Activated CD4-positive, CD25-positive, alpha-beta regulatory T cell (primary cell): Measurements from ENCODE around the gene EVA1A.

Experiments
- DNase-seq, 4 experiments: peaks; one replicate each; lab custom pipeline; 2025; lab: John Stamatoyannopoulos, UW

Gene EVA1A, protein sequence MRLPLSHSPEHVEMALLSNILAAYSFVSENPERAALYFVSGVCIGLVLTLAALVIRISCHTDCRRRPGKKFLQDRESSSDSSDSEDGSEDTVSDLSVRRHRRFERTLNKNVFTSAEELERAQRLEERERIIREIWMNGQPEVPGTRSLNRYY

GRCh38 chr2:75560768-75561565 lies at the start of gene EVA1A:
EVA1A (minus strand) TSS chr2:75560939; CDS start chr2:75518140, 42,799 bp downstream.
- no peak for DNase-seq

DNA sequence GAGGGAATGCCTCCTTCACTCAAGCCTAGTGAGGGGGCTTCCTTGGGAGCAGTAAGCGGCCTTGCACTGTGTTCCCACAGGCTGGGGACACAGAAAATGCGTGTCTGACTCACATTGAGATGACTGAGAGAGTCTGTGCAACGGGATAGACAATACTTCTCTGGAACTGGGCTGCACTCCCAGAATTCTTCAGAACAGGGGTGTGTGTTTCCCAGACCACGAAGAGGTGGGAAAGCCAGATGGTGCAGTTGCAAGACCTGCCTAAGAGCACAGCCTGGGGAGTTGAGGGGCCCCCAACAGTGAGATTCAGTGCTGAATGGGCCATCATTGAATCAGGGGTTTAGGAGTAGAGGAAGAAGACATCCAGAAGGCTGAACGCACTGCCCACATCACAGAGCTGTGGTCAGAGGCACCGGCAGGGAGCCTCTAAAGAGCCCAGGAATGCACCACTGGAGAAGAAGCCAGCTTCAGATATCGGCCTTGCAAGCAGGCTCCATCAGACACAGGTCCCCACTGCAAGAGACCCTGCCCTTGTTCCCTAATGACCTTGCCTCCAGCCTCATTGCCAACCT lies 49.3 kb upstream of the EVA1A start:
- DNase-seq = no peak

- DNase-seq = no peak
Measured at GRCh38 chr2:75609334-75609689, 48.6 kb upstream of the EVA1A start.

- peak in 2 of 4 experiments; percentile 5 to 13 for DNase-seq
Measured at GRCh38 chr2:75608684-75609333, 48.1 kb upstream of the EVA1A start.

- DNase-seq = no peak
Measured at GRCh38 chr2:75607988-75608683, 47.4 kb upstream of the EVA1A start.

GRCh38 chr2:75607400-75607798 lies 46.7 kb upstream of the EVA1A start:
- no peak for DNase-seq

- DNase-seq = no peak
Measured at GRCh38 chr2:75606761-75607399, 46.1 kb upstream of the EVA1A start.

GRCh38 chr2:75605770-75606529 lies 45.2 kb upstream of the EVA1A start:
- no peak for DNase-seq

GRCh38 chr2:75604484-75604883 lies 43.7 kb upstream of the EVA1A start:
- no peak for DNase-seq

DNA sequence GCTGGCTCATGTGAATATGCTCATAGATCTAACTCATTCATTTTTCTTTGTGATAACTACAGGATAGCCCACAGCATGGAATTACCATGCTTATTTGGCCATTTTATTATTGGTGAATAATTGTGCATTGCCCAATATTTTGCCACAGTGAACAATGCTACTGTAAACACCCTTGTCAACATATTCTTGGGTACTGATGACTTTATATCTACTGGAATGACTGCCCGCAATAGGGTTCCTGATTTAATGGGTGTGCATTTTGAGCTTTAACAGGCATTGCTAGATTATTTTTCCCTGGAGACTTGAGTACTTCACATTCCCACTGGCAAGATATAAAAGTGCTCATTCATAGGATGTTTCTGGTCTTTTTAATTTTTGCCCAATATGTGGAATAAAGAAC lies 42.7 kb upstream of the EVA1A start:
- no peak for DNase-seq

GRCh38 chr2:75602724-75603342 lies 42.1 kb upstream of the EVA1A start:
- no peak for DNase-seq

- DNase-seq = no peak
Measured at GRCh38 chr2:75600461-75601011, 39.8 kb upstream of the EVA1A start.

GRCh38 chr2:75598589-75599155 lies 37.9 kb upstream of the EVA1A start:
- no peak for DNase-seq

- no peak for DNase-seq
Measured at GRCh38 chr2:75597949-75598348, 37.2 kb upstream of the EVA1A start.

GRCh38 chr2:75596784-75597183 lies 36.0 kb upstream of the EVA1A start:
- no peak for DNase-seq

DNA sequence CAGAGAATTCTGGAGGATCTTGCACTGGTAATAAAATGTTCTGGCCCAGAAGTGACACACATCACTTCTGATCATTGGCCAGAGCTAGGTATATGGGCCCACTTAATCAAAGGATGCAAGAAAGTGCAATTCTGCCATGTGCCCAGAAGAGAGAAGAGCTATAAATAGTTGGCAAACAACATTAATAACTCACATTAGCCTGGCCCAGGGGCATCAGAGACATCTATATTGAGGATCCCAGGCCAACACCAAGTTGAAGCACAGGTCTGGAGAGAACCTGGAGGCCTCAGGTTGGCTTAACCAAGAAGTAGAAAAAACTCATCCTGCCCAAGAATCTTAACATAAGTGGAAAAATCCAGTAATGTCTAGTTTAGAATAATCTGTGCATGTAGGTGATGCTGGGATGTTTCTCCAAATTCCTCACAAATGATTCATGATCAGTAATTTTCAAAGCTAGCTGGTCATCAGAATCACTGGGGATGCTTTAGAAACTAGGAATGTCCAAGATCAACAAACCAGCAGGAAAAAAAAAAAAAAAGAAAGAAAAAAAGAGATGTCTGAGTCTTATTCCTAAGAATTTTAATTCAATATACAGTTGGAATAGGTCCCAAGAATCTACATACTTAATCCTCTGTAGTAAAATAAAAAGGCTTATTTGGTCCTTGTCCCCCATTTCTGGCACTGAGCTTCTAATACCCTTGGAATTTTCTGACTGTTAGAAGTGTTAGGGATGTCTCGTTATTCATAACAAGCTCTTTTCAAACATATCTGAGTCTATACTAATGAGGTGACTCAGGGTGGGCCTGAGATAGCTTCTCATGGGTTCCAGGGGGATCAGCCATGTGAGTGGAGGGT lies 35.0 kb upstream of the EVA1A start:
- no peak for DNase-seq

GRCh38 chr2:75594596-75594995 lies 33.9 kb upstream of the EVA1A start:
- DNase-seq = no peak

- DNase-seq = no peak
Measured at GRCh38 chr2:75592888-75593287, 32.1 kb upstream of the EVA1A start.

DNA sequence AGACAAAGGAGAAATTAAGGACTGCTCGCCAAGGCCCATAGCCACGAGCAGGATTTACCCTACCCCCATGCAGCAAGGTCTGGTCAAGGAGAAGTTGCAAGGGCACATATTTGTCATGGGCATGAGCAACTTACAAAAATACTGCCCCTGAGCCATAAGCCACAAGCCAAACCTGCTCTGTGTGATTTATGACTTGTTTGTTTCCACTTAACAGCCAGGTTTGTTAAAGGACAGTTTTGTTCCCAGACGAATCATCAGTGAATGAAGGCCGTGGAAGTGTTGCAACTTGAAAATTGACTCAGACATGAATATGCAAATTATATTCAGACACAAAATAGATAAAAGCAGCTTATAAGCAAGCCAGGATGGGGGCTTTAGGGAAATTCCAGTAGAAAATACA lies 31.3 kb upstream of the EVA1A start:
- no peak for DNase-seq
